Pericardium fibroblast (primary cell): ENCODE measurements around the gene PNCK. TPM values are rescaled to one million over a fixed set of nuclear protein-coding genes. Genes with fewer than 3 reads are reported as not detected.

Experiments
- total RNA-seq: library from RNA; depleted of rRNA; stranded (reverse); fragments of >200 nt; gene quantifications from 2 replicates; pipeline ENCODE4 v1.2.3, GENCODE V29; 2015

Gene PNCK
- total RNA-seq: 0.09 and 0.35 TPM in 2 replicates

DNA sequence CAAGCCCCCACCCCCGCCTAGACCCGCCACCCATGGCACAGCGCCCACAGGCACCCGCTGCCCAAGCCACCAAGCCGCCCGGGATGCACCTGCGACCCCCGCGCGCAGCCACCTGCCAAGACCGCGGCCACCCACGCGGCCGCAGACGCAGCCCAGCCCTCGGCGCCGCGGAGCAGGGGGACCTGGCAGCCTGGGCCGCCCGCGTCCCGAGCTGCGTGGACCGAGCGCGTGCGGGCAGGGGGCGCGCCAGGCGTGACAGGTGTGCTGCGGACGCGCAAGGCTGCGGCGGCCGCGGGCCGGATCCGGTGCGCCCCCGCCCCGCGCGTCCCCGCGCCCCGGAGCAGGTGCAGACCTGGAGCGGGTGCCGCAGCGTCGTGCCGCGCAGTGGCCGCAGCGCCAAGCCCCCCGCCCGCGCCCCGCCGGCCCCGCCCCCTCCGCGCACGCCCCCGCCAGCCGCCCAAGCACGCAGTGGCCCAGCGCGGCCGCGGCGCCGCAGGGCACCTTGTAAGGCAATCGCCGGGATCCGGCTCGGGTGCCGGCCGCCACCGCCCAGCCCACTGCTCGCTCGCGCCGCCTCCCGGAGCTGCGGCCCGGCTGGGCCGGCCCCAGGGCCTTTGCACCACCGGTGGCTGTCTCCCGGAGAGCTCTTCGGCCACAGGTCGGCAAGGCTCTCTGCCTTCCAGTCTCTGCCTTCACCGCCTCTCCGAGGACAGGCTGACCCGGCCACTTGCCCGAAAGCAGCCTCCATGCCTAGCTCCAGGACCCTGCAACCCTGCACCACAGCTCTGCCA lies at the start of gene PNCK:
Gene PNCK, minus strand, starts transcription at position 386 of the 791 bp plus-strand sequence. CDS start 737 bp downstream, outside the sequence.

DNA sequence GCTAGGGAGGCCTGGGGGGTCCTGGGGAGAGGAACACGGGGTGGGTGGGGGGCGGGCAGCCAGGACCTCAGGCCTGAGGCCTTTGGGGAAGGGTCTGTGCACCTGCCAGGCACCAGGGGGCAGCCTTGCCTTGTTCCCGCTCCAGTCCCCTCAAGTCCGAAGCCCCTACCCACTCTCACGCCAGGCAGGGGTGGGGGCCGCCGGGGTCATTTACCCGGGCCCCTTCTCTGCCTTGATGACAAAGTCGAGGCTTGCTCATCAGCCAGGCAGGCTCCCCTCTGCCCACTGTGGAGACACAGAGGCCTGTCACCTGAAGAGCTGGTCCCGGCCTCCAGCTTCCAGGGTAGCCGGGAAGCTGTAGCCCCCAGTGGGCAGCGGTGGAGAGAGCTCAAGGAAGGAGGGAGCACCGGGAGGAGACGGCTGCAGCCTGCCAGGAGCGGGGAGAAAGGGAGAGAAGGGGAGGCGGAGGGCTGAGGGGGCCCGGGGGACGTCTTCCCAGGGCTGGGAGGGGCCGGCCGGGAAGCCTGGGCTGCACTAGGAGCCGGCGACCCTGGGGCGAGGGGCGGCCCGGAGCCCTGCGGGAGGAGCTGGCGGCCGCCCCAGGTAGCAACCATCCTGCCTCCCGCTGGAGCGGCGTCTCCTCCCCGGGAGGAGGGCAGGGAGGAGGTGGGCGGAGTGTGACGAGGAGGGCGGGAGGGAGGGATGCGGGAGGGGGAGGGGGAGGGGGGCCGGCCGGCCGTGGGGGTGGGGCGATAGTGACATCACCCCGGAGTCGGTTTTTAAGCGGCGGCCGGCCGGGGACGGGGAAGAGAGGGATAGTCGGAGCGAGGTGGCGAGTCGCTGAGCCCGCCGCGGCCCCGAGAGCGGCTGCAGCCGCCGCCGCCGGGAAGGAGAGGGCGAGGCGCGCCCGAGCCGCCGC lies 13.8 kb upstream of the PNCK start, which contains the start of gene SLC6A8:
Gene SLC6A8, plus strand, starts transcription at position 806 of the 919 bp plus-strand sequence. CDS start 649 bp downstream, outside the sequence.

DNA sequence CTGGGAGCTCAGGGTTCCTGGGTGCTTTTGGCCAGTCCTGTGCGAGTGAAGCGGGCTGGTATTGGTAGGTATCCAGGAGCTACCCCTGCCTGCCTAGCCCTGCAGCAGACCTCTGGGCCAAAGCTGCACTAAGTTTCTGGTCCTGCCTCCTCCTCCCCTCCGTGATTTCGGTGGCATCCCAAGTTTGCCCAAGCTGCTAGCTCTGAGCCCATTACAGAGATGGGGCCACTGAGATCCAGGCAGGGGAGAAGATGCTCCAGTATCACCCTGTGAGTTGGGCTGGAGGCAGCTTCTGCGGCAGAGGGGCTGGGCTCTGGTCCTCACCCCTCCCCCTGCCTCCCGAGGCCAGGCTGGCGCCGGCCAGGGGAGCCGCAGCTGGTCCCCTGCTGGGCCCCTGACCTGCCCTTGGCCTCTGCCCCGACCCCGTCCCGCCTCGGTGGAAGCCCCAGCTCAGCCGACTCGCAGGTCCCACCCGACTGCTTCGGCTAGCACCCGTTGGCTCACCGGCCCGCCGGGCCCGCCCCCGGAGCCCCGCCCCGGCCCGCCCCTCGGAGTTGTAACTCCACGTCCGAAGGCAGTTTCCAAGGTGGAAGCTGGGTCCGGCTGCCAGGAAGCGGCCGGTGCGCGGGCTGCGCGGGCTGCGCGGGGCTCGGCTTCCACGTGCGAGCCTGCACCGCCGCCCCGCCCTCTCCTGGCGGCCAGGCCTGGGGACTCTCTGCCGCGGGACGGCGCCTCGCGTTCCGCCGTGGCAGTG lies 26.8 kb downstream of the PNCK start, which contains the start of gene DUSP9:
Gene DUSP9, plus strand, starts transcription at position 584 of the 754 bp plus-strand sequence. CDS start 751 bp downstream, outside the sequence.

Other genes starting within 250 kb of the PNCK start
- 6.0 and 13.3 TPM in 2 replicates for gene TREX2, start 227.8 kb downstream of the PNCK start, total RNA-seq
- 5.2 and 19.1 TPM in 2 replicates for gene HAUS7, start 203.2 kb downstream of the PNCK start, total RNA-seq
- 135 and 164 TPM in 2 replicates for gene BGN, start 178.8 kb downstream of the PNCK start, total RNA-seq
- not detected in 2 replicates for gene ATP2B3, start 156.2 kb downstream of the PNCK start, total RNA-seq
- 16.0 and 33.4 TPM in 2 replicates for gene CCNQ, start 74.7 kb downstream of the PNCK start, total RNA-seq
- 0.93 TPM in 1 of 2 replicates, not detected in the other for gene DUSP9, start 26.6 kb downstream of the PNCK start, total RNA-seq
- 22.1 and 24.0 TPM in 2 replicates for gene SLC6A8, start 14.1 kb upstream of the PNCK start, total RNA-seq
- gene BCAP31, start 50.6 kb upstream of the PNCK start, total RNA-seq: 79.2 and 110 TPM in 2 replicates
- gene ABCD1, start 51.0 kb upstream of the PNCK start, total RNA-seq: 12.9 and 16.3 TPM in 2 replicates
- 1.6 and 7.5 TPM in 2 replicates for gene PLXNB3, start 90.4 kb upstream of the PNCK start, total RNA-seq
- gene SRPK3, start 107.2 kb upstream of the PNCK start, total RNA-seq: under 0.01 and 1.6 TPM in 2 replicates
- 80.7 and 86.6 TPM in 2 replicates for gene IDH3G, start 120.6 kb upstream of the PNCK start, total RNA-seq
- gene SSR4, start 120.9 kb upstream of the PNCK start, total RNA-seq: 256 and 443 TPM in 2 replicates
- gene PDZD4, start 156.7 kb upstream of the PNCK start, total RNA-seq: 1.0 and 5.1 TPM in 2 replicates
- gene L1CAM, start 212.4 kb upstream of the PNCK start, total RNA-seq: 0.34 and 0.47 TPM in 2 replicates
- 0.12 TPM in 1 of 2 replicates, not detected in the other for gene AVPR2, start 230.9 kb upstream of the PNCK start, total RNA-seq